Neuronal stem cell (in vitro differentiated cells): Measurements from ENCODE around the gene TMEM252.

ENCODE experiments used
- DNase-seq: peaks from one replicate; pipeline ENCODE4 v3.0.0-alpha.2; 2013; ENCODE audit warnings: low spot score
- H2AFZ ChIP-seq: one replicate; pipeline ENCODE4 v1.6.1; 2013; ENCODE audit warnings: mild to moderate bottlenecking, low read length, inconsistent platforms
- H2AK5ac ChIP-seq: 2 replicates; pipeline ENCODE4 v1.6.1; 2013; ENCODE audit warnings: low read depth, mild to moderate bottlenecking, inconsistent platforms, low read length, moderate library complexity, mixed read lengths
- H2BK120ac ChIP-seq: 2 replicates; pipeline ENCODE4 v1.6.1; 2013; ENCODE audit warnings: low read depth, mild to moderate bottlenecking, inconsistent platforms, low read length, moderate library complexity, mixed read lengths
- H2BK12ac ChIP-seq: one replicate; pipeline ENCODE4 v1.6.1; 2013; ENCODE audit warnings: low read length, inconsistent platforms
- H2BK15ac ChIP-seq: 2 replicates; pipeline ENCODE4 v1.6.1; 2013; ENCODE audit warnings: mild to moderate bottlenecking, low read length, inconsistent platforms, mixed read lengths
- H2BK5ac ChIP-seq: one replicate; pipeline ENCODE4 v1.6.1; 2013; ENCODE audit warnings: inconsistent platforms, mild to moderate bottlenecking, low read length, moderate library complexity
- H3K14ac ChIP-seq: one replicate; pipeline ENCODE4 v1.6.1; 2013; ENCODE audit warnings: low read length, inconsistent platforms
- H3K18ac ChIP-seq: 2 replicates; pipeline ENCODE4 v1.6.1; 2013; ENCODE audit warnings: low read length, inconsistent platforms
- H3K23ac ChIP-seq: 2 replicates; pipeline ENCODE4 v1.6.1; 2013; ENCODE audit warnings: low read depth, mild to moderate bottlenecking, mixed read lengths, low read length, inconsistent platforms; ENCODE audit not compliant: poor library complexity
- H3K27ac ChIP-seq: replicated peaks from 3 replicates; pipeline ENCODE4 v1.5.1; 2013; ENCODE audit warnings: low read length, inconsistent platforms
- H3K27me3 ChIP-seq, 3 experiments: 2 replicates each; pipeline ENCODE4 v1.6.1; 2013; ENCODE audit warnings: low read length in 3 of 3, mild to moderate bottlenecking in 2 of 3, inconsistent platforms in 1 of 3, low read depth in 1 of 3, mixed read lengths in 1 of 3, moderate library complexity in 1 of 3; ENCODE audit not compliant: control insufficient read depth in 3 of 3, insufficient read depth in 3 of 3
- H3K36me3 ChIP-seq, 2 donors: replicated peaks in 1 of 2; 2 replicates each; pipeline ENCODE4 v1.6.1; 2013; ENCODE audit warnings: low read length in 2 of 2; ENCODE audit not compliant: control insufficient read depth in 2 of 2, insufficient read depth in 2 of 2
- H3K4ac ChIP-seq: 2 replicates; pipeline ENCODE4 v1.6.1; 2013; ENCODE audit warnings: inconsistent platforms, mild to moderate bottlenecking, low read length, moderate library complexity
- H3K4me1 ChIP-seq, 2 donors: 1 replicate in 1 of 2; 2 replicates in 1 of 2; pipeline ENCODE4 v1.6.1; 2013; ENCODE audit warnings: low read length in 2 of 2, low read depth in 1 of 2; ENCODE audit not compliant: control insufficient read depth in 2 of 2, insufficient read depth in 1 of 2
- H3K4me2 ChIP-seq: one replicate; pipeline ENCODE4 v1.6.1; 2013; ENCODE audit warnings: mild to moderate bottlenecking, low read length, inconsistent platforms; ENCODE audit not compliant: insufficient read depth, poor library complexity, severe bottlenecking
- H3K4me3 ChIP-seq, 2 donors: 2 replicates each; pipeline ENCODE4 v1.5.1; 2013; ENCODE audit warnings: low read length in 2 of 2, mild to moderate bottlenecking in 2 of 2, inconsistent platforms in 1 of 2, moderate library complexity in 1 of 2
- H3K79me1 ChIP-seq: one replicate; pipeline ENCODE4 v1.6.1; 2013; ENCODE audit warnings: low read depth, mild to moderate bottlenecking, inconsistent platforms, low read length, moderate library complexity
- H3K9ac ChIP-seq: one replicate; pipeline ENCODE4 v1.6.1; 2013; ENCODE audit warnings: mild to moderate bottlenecking, low read depth, low read length, inconsistent platforms; ENCODE audit not compliant: poor library complexity
- H3K9me3 ChIP-seq, 2 donors: replicated peaks in 1 of 2; 2 replicates each; pipeline versions ENCODE3 to v1.6.1; 2013; ENCODE audit warnings: low read length in 2 of 2, mild to moderate bottlenecking in 2 of 2, inconsistent platforms in 1 of 2, low read depth in 1 of 2, mixed read lengths in 1 of 2, moderate library complexity in 1 of 2; ENCODE audit not compliant: control insufficient read depth in 2 of 2, insufficient read depth in 1 of 2
- H4K8ac ChIP-seq: one replicate; pipeline ENCODE4 v1.6.1; 2013; ENCODE audit warnings: low read depth, mild to moderate bottlenecking, inconsistent platforms, low read length, moderate library complexity
- H4K91ac ChIP-seq: one replicate; pipeline ENCODE4 v1.6.1; 2013; ENCODE audit warnings: low read length, low read depth, mild to moderate bottlenecking, inconsistent platforms; ENCODE audit not compliant: poor library complexity
- WGBS, 2 donors: extraction: QIAGEN DNeasy Blood & Tissue Kit; methylation state at CpG; one replicate each; pipeline ENCODE4 v1.1.7; 2013; ENCODE audit warnings: missing lambda C conversion rate in 2 of 2, mixed read lengths in 1 of 2; ENCODE audit not compliant: insufficient read length in 2 of 2, insufficient replicate concordance in 1 of 2; ENCODE audit errors: extremely low coverage in 2 of 2; 5-methylcytosine and 5-hydroxymethylcytosine counted together

The TMEM252 gene

GRCh38 chr9:68498816-68499215, 41.9 kb downstream of the TMEM252 start:
- Histone ChIP-seq H2AK5ac (no peak overlapping the region), H3K4ac (no peak overlapping the region), H3K9ac (no peak overlapping the region), H4K8ac (no peak overlapping the region), H3K36me3 (no peaks in the 10 kb centered on the region), H4K91ac (no peak overlapping the region), H3K18ac (no peak overlapping the region), H3K14ac (no peak overlapping the region), H3K4me3 (no peak overlapping the region), H3K9me3 (no peaks in the 10 kb centered on the region), H3K4me1 (peaks cover 2 to 4% of the 10 kb centered on the region in 2 donors), H2BK5ac (no peak overlapping the region), H2AFZ (no peak overlapping the region), H2BK120ac (no peak overlapping the region), H2BK12ac (no peak overlapping the region), H3K4me2 (no peak overlapping the region), H3K27me3 (peaks cover 0 to 63% (median 0%) of the 10 kb centered on the region in 3 experiments), H3K27ac (no peak overlapping the region), H3K23ac (no peak overlapping the region), H3K79me1 (no peaks in the 10 kb centered on the region), H2BK15ac (no peak overlapping the region)
- WGBS, 2 donors, result no CpG with 5 or more reads among the region's 2 CpGs
- no peak for DNase-seq

DNA sequence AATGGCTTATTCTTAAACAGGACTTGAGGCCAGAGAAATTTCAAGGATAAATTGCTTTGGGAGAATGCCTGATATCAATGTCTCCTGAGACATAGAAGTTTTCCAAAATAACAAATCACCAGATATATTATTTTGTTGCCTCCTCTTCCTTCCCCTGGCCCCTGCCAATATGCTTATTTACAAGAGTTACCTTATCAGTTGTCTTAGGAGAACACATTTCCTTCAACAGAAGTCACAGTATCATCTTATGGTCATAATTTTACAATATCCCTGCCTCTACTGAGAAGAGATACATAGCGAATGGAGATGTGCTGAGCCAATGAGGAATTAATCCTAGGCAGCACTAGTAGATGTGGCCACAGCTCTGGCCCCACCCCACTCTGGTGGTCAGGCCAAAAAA, 43.1 kb downstream of the TMEM252 start:
- peaks cover 0 to 64% (median 0%) of the 10 kb centered on the region in 3 experiments for H3K27me3 ChIP-seq
- no peaks in the 10 kb centered on the region for H3K79me1 ChIP-seq
- H3K4me1 ChIP-seq, result peaks cover 2 to 6% of the 10 kb centered on the region in 2 donors
- H3K4me3 ChIP-seq, result no peak overlapping the region
- H2BK12ac ChIP-seq, result no peak overlapping the region
- H3K23ac ChIP-seq, result no peak overlapping the region
- no peak for DNase-seq
- H3K4me2 ChIP-seq, result no peak overlapping the region
- H3K27ac ChIP-seq, result no peak overlapping the region
- no peak overlapping the region for H3K18ac ChIP-seq
- no peak overlapping the region for H3K14ac ChIP-seq
- H2BK5ac ChIP-seq, result no peak overlapping the region
- H2BK15ac ChIP-seq, result no peak overlapping the region
- H2AFZ ChIP-seq, result no peak overlapping the region
- WGBS, 2 donors, result no CpG with 5 or more reads among the region's 1 CpG
- H4K91ac ChIP-seq, result no peak overlapping the region
- no peak overlapping the region for H3K4ac ChIP-seq
- no peak overlapping the region for H4K8ac ChIP-seq
- H2BK120ac ChIP-seq, result no peak overlapping the region
- no peak overlapping the region for H2AK5ac ChIP-seq
- H3K9me3 ChIP-seq, result no peaks in the 10 kb centered on the region
- H3K9ac ChIP-seq, result no peak overlapping the region
- H3K36me3 ChIP-seq, result no peaks in the 10 kb centered on the region

DNA sequence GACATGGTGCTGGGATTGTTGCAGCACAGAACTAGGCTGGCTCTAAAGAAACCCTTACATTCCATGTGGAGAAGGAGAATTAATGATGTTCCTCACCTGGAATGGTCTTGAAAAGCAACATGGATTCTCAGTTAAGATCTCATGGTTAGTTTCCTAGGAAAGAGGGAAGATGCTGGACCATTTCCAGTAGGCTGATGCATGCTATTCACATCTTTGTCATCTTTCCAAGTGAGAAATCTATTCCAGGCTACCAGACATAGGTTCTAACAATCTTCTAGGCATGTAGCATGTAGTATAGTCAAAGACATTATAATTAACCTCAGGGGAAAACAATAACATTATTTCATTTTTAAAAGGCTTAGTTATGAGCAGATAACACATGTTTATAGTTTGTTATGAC, 44.3 kb downstream of the TMEM252 start:
- H4K91ac ChIP-seq, result no peak overlapping the region
- no peak overlapping the region for H3K18ac ChIP-seq
- no peak overlapping the region for H3K14ac ChIP-seq
- H3K4ac ChIP-seq, result no peak overlapping the region
- DNase-seq, result no peak
- peaks cover 2 to 6% of the 10 kb centered on the region in 2 donors for H3K4me1 ChIP-seq
- no peak overlapping the region for H2BK5ac ChIP-seq
- no peak overlapping the region for H3K4me3 ChIP-seq
- H2BK120ac ChIP-seq, result no peak overlapping the region
- H3K27ac ChIP-seq, result no peak overlapping the region
- no peak overlapping the region for H2BK15ac ChIP-seq
- no peak overlapping the region for H4K8ac ChIP-seq
- no peak overlapping the region for H2AFZ ChIP-seq
- H3K9ac ChIP-seq, result no peak overlapping the region
- H2AK5ac ChIP-seq, result no peak overlapping the region
- H3K23ac ChIP-seq, result no peak overlapping the region
- no peaks in the 10 kb centered on the region for H3K79me1 ChIP-seq
- peaks cover 0 to 63% (median 0%) of the 10 kb centered on the region in 3 experiments for H3K27me3 ChIP-seq
- no peak overlapping the region for H2BK12ac ChIP-seq
- H3K36me3 ChIP-seq, result no peaks in the 10 kb centered on the region
- H3K9me3 ChIP-seq, result no peaks in the 10 kb centered on the region
- no peak overlapping the region for H3K4me2 ChIP-seq

- Histone ChIP-seq H2AK5ac (no peak overlapping the region), H3K23ac (no peak overlapping the region), H3K4me3 (no peak overlapping the region), H3K9me3 (no peaks in the 10 kb centered on the region), H3K27ac (no peak overlapping the region), H2BK15ac (no peak overlapping the region), H3K18ac (no peak overlapping the region), H3K79me1 (no peaks in the 10 kb centered on the region), H4K8ac (no peak overlapping the region), H3K14ac (no peak overlapping the region), H3K9ac (no peak overlapping the region), H4K91ac (no peak overlapping the region), H3K4me1 (peaks cover 0 to 4% of the 10 kb centered on the region in 2 donors), H3K36me3 (no peaks in the 10 kb centered on the region), H2BK120ac (no peak overlapping the region), H2BK12ac (no peak overlapping the region), H3K4ac (no peak overlapping the region), H2AFZ (no peak overlapping the region), H3K4me2 (no peak overlapping the region), H3K27me3 (peaks cover 0 to 59% (median 0%) of the 10 kb centered on the region in 3 experiments), H2BK5ac (no peak overlapping the region)
- WGBS, 2 donors, result no CpG with 5 or more reads among the region's 1 CpG
- no peak for DNase-seq
These were observed 45.4 kb downstream of the TMEM252 start for GRCh38 chr9:68495247-68495646.
